ENCODE results near the gene IARS2. TPM values are rescaled to one million over a fixed set of nuclear protein-coding genes. Genes with fewer than 3 reads are reported as not detected.
A peak's percentile ranks its signal among the peaks of the same experiment; 100 is the strongest.

The IARS2 gene
- total and polyA plus RNA-seq, 2 donors (not counting 3 experiments of a cell fraction or from before 2014, with no cell fraction given) = 15.5 to 62.8 TPM

DNA sequence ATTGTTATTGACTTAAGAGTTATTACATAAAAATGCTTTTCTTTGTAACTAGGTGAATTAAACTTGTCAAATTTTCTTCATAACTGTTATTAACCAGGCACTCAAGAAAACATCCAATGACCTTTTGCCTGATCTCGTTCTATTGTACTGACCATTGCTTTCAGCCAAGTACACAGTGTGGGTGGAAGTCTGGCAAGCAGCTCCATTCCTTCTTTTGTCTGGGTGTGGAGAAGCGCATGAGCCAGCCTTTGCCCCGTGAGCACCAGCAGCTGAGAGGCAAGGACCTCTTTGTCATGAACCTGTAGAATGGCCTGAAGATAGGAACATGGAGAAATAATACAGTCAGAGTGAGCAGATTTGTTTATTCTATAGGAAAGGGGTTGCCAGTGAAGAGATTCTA is 57.5 kb downstream of the IARS2 start:
- CTCF ChIA-PET = interaction anchor here (0.6 to 2.1 kb wide), 4 partner anchors 11 to 160 kb away, joined by 3 to 5 read pairs (median 4); no protein-coding TSS in a partner anchor
- Histone ChIP-seq H2AFZ (ENCODE audit: low read depth, low read length) (no peak overlapping the region), H3K4me2 (ENCODE audit: insufficient read depth, low read length) (no peak overlapping the region), H3K36me3 (ENCODE audit: control insufficient read depth in 2 of 2, extremely low read depth in 1 of 2, insufficient read depth in 2 of 2, low read length in 2 of 2) (peaks cover 9 to 15% of the 10 kb centered on the region in 2 experiments), H3K27me3 (ENCODE audit: control insufficient read depth in 2 of 2, insufficient read depth in 2 of 2, low read length in 2 of 2) (no peaks in the 10 kb centered on the region), H4K20me1 (replicated peaks; ENCODE audit: control insufficient read depth, extremely low read depth, insufficient read depth, low read length) (no peaks in the 10 kb centered on the region), H3K9ac (replicated peaks; ENCODE audit: extremely low read depth, insufficient read depth, low read length) (no peak overlapping the region), H3K9me3 (replicated peaks; ENCODE audit: control insufficient read depth, insufficient read depth, low read length) (no peaks in the 10 kb centered on the region), H3K9me1 (replicated peaks; ENCODE audit: control insufficient read depth, extremely low read depth, insufficient read depth, low read length) (no peaks in the 10 kb centered on the region), H3K27ac (ENCODE audit: insufficient read depth, low read depth, low read length) (no peak overlapping the region), H3K4me1 (ENCODE audit: control insufficient read depth, extremely low read depth, insufficient read depth, low read length) (no peaks in the 10 kb centered on the region), H3K79me2 (ENCODE audit: control insufficient read depth, insufficient read depth, low read length) (no peaks in the 10 kb centered on the region), H3K4me3 (replicated peaks in 1 of 3; ENCODE audit: insufficient read depth in 1 of 3, low read depth in 1 of 3, low read length in 3 of 3) (no peak overlapping the region)
- POLR2A ChIA-PET = no interaction called here
- DNase-seq (ENCODE audit: low read depth, low spot score) (peak; percentile 69), FAIRE-seq (no peak)
- intact Hi-C loops (cut with micrococcal nuclease) (loop anchor here (5.0 kb wide), 1 partner anchor 814 kb away; no protein-coding TSS in a partner anchor), dilution Hi-C loops (cut with MboI; ENCODE audit: extremely low pct_ligation_motif_present, low sequenced_read_pairs) (no loop called here)
- TF ChIP-seq GATA2 (IDR thresholded peaks at IDR 0.05; ENCODE audit: insufficient read depth, insufficient read length, low read depth, low read length) (no peak), POLR2AphosphoS5 (IDR thresholded peaks at IDR 0.05; ENCODE audit: insufficient read depth, low read depth, low read length) (no peak), JUN (IDR thresholded peaks at IDR 0.05; ENCODE audit: borderline replicate concordance, insufficient read depth, insufficient read length, low read depth) (no peak), FOS (IDR thresholded peaks at IDR 0.05; ENCODE audit: borderline replicate concordance, insufficient read depth, low read length) (no peak), MYC (IDR thresholded peaks at IDR 0.05; ENCODE audit: low read depth, low read length) (no peak), POLR2A (IDR thresholded peaks at IDR 0.05; ENCODE audit: low read depth, low read length) (no peak), EZH2 (IDR thresholded peaks at IDR 0.05; ENCODE audit: borderline replicate concordance, low read depth, low read length, severe bottlenecking) (no peak)
- TF ChIP-seq, protein P1, sequence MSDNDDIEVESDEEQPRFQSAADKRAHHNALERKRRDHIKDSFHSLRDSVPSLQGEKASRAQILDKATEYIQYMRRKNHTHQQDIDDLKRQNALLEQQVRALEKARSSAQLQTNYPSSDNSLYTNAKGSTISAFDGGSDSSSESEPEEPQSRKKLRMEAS (IDR thresholded peaks at IDR 0.05; ENCODE audit: insufficient read depth, insufficient read length) = no peak
- TF ChIP-seq, protein P2, sequence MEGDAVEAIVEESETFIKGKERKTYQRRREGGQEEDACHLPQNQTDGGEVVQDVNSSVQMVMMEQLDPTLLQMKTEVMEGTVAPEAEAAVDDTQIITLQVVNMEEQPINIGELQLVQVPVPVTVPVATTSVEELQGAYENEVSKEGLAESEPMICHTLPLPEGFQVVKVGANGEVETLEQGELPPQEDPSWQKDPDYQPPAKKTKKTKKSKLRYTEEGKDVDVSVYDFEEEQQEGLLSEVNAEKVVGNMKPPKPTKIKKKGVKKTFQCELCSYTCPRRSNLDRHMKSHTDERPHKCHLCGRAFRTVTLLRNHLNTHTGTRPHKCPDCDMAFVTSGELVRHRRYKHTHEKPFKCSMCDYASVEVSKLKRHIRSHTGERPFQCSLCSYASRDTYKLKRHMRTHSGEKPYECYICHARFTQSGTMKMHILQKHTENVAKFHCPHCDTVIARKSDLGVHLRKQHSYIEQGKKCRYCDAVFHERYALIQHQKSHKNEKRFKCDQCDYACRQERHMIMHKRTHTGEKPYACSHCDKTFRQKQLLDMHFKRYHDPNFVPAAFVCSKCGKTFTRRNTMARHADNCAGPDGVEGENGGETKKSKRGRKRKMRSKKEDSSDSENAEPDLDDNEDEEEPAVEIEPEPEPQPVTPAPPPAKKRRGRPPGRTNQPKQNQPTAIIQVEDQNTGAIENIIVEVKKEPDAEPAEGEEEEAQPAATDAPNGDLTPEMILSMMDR (IDR thresholded peaks at IDR 0.05; ENCODE audit: extremely low read depth in 1 of 2, insufficient read depth in 1 of 2, low read depth in 1 of 2, low read length in 2 of 2) = no peak
- no TSS peak for BruUV-seq (replicated peaks)

Data from endothelial cell of umbilical vein (primary cell).